Putamen (tissue), 1 donor: ENCODE measurements around the gene ETV4.

Experiments used
- DNase-seq: peaks from one replicate; pipeline ENCODE4 v3.0.0-alpha.2; 2016; ENCODE audit warnings: low spot score

ETV4 gene

DNA sequence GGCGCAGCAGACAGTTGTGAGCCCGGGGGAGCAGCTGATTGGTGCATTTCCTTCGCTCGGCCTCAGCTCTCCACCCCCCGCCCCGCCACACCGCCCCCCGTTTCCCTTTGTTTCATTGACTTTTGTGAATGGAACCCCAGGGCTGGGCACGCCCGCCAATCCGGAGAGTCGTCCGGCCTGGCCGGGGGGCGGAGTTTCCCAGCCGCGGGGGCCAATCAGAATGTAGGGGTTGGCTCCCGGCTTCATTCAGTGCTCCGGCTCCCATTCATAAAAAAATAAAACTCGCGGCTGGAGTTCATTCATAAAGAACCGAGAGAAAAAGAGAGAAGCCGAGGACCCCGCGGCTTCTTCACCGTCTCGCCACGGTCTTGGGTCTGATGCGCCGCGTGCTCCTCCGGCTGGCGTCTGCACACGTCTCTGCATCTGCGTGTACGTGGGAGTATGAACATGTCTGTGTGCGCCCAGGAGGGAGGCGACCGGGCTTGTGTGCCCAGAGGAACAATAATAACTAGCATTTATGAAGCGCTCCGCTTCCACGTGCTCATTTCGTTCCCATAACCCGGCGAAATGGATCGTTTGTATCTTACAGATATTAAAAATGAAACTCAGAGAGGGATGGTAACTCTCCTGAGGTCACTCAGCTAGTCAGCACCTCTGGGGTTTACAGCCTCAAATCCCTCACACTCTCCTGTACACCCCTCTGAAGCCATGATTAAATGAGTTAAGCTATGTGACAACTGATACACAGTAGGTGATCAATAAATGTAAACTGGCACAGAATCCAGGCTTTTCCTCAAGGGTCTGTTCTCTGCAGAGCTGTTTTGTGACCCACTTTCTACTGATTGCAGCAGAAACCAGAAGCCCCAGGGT is at the start of gene ETV4:
Gene ETV4, minus strand, starts transcription at position 22 of the 870 bp plus-strand sequence. CDS start 723 bp downstream, outside the sequence.
- peak; percentile 88 for DNase-seq

- DNase-seq: no peak
Observed at GRCh38 chr17:43595466-43595865, 49.3 kb upstream of the ETV4 start.

DNA sequence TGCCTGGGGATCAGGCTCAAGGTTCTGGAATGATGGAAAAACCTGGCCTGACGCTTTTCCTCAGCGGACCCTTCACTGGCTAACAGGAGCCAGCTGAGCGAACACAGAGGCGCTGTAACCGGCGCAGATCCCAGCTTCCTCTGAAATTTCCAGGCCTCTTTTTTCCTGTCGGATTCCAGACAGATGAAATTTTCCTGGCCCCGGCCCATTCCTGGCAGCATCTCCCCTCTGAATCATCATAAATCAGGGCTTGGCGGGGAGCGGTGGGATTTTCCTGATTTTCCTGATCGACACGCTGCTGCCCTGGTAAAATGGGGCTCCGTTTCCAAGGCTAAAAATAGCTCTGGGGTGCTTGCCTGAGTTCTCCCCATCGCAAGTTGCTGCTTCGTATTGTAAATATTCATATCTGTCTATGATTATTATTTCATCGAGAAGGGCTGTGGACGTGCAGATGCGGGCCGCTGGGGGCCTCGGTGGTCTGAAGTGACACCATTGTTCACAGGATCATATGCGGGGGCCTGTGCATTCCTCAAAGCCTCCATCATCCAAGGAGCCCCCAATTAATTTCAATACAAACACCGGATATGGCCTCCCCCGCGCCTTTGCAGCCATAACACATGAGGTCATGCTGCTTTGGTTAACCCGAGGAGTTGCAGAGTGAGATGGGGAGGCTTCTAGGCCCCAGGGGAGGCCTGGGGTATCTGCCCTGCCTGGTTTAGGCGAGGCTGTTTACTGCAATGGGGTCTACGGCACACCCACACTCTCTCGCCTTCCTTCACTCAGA is 45.8 kb upstream of the ETV4 start:
- DNase-seq: no peak

- DNase-seq: no peak
Observed at GRCh38 chr17:43591001-43591400, 44.9 kb upstream of the ETV4 start.

DNA sequence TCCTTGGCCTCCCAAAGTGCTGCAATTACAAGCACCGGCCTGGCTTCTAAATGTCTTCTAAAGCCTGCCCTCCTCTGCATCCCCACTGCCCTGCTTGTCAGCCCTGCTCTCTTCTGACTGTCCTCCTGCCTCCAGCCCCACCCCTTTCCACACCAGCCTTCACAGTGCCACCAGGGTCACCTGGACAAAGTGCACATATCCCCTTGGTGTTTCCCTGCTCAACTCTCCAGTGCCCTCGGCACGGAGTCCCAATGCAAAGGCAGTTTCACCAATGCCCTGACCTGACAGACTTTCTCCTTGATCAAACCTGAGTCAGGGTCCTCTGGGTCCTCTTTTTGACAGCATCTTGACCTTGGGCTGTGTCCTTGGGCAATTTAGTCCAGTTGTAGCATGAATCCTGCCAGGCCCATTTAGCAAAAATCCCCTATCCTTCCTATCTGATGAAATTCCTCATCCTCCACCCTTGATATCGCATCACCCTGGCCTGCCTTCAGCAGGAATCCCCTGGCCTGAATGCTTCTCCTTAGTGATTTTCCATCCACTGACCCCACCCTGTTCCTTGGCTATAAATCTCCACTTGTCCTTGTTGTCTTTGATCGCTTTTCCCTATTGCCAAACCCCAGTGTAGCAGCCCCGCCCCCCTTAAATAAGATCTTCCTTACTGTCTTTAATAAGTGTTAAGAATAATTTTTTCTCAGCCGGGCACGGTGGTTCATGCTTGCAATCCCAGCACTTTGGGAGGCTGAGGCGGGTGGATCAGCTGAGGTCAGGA is 42.7 kb upstream of the ETV4 start:
- no peak for DNase-seq

- no peak for DNase-seq
Observed at GRCh38 chr17:43588121-43588520, 42.0 kb upstream of the ETV4 start.

DNA sequence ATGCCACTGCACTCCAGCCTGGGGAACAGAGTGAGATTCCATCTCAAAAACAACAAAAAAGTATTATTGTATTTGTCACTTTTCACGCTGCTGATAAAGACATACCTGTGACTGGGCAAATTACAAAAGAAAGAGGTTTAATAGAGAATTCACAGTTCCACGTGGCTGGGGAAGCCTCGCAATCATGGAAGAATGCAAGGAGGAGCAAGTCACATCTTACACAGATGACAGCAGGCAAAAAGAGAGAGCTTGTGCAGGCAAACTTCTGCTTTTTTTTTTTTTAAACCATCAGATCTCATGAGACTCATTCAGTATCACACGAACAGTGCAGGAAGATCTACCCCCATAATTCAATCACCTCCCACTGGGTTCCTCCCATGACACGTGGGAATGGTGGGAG is 41.5 kb upstream of the ETV4 start:
- DNase-seq: no peak

DNA sequence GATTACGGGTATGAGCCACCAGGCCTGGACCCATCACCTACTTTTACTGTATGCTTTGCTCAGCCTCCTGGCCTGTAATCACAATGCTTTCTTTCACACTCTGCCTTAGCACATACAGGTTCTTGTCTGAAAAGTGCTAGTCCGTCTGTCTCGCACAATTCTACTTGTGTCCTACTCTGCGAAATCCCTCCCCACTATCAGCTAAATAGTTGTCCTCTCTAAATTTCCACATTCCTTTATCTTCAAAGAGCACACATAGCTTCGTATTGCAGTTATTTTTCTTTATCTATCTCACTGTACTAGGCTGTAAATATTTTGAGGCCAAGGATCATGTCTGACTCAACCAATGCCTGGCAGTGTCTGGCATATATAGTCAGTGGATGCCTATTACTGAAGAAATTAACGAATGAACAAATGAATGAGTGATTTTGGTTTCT is 38.5 kb upstream of the ETV4 start:
- DNase-seq: no peak

DNA sequence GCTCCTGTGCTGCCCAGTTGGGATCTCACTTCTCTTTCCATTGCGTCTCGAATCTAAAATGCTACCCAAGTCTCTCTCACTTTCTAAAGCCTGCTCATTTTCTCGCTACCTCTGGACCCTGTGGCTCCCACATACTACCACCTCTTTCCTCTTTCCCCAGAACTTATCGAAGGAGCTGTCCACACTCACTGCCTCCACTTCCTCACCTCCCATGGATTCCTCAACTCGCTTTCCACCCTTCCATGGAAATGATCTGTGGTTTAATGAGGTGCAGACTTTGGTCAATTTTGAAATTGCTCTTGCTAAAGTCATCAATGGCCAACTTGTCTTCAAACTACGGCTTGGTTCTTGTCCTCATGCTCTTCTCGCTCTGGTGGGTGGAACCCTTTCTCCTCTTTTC is 37.2 kb upstream of the ETV4 start:
- DNase-seq: no peak

- no peak for DNase-seq
Observed at GRCh38 chr17:43581613-43582012, 35.5 kb upstream of the ETV4 start.

- no peak for DNase-seq
Observed at GRCh38 chr17:43581130-43581529, 35.0 kb upstream of the ETV4 start.

GRCh38 chr17:43579566-43580140 is 33.5 kb upstream of the ETV4 start:
- DNase-seq: no peak

- DNase-seq: no peak
Observed at GRCh38 chr17:43578699-43579565, 32.8 kb upstream of the ETV4 start.

GRCh38 chr17:43578404-43578698 is 32.2 kb upstream of the ETV4 start:
- DNase-seq: no peak

DNA sequence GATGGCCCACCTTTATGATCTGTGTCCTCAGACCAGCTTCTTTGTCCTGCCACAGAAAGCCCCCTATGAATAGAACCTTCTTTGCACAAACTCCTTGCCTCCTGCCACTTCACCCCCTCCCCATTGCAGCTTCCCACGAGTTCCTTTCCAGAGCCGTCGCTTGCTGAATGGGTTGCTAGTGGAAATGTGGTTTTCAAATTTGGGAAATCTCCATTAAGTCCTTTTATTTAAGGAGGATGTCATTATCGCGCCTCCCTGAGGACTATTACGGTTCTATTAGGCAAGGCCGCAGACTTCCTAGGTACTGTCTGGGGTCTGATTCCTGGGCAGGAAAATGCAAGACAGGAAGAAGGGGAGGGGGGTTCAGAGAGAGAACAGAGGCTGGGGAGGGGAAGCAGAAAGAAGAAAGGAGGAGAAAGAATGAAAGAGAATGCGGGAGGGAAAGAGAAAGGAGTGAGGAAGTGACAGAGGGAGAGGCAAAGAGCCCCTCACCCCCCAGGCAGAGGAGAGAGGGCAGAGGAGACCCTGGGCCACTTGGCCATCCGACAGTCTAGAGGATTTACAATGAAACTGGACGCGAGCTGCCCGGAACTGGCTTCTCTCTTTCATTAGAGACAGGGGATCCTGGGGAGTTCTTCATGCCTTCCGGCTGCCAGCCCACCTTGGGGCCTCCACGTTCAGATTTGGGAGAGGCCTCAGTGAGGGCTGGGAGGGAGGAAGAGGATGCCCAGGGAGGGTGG is 31.7 kb upstream of the ETV4 start:
- DNase-seq: no peak

DNA sequence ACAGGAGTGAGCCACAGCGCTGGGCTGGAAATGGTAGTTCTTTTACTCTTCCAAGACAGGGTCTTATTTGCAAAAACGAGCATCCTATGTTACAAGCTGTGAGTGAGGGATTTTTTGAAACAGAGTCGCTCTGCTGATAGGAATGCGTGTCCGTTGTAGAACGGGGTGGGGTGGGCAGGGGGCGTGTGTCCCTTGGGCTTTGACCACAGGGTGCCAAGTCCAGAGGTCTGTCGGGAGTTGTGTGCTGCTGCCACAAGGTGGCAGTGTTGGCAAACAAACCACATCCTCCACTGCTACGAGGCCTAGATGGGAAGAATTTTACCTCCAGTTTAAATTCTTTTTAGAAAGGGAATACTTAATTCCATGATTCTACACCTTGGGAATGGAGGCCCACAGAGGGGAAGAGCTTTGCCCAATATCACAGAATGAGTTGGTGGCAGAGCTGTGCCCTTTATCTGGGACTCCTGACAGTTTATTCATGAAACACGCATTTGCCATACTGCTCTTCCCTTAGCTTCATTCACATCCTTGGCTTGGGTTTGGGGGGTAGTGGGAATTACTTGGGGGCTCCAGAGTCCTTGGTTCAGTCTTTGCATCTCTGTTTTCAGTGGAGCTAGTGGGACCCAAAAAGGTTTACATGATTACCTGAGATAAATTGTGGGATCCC is 30.6 kb upstream of the ETV4 start:
- DNase-seq: peak; percentile 59

DNA sequence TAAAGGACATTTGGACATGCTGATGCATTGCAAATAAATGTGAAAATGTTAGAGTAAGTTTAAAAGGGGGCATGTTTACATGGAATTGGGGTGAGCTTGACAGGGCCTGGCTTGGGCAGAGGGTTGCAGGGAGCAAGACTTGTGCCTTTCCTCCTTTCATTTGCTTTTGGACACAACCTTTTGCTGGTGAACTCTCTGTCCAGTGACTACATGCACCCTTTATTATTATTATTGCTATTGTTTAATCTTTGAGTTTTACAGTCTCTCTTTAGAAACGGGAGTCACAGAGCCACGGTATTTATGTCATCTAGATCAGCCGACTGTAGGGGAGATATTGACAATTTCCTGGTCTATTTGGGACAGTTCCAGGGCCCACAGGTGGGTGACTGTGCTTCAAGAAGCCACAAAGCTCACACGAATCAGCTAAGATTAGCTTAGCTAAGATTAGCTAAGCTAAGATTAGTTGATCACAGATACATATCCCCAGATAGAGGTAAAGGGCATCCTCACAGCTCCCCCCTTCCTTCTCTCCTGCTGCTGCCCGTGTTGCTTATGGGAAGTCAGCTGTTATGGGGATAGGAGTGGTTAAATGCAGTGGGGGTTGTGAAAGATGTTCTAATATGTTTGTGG is 28.9 kb upstream of the ETV4 start:
- DNase-seq: no peak

DNA sequence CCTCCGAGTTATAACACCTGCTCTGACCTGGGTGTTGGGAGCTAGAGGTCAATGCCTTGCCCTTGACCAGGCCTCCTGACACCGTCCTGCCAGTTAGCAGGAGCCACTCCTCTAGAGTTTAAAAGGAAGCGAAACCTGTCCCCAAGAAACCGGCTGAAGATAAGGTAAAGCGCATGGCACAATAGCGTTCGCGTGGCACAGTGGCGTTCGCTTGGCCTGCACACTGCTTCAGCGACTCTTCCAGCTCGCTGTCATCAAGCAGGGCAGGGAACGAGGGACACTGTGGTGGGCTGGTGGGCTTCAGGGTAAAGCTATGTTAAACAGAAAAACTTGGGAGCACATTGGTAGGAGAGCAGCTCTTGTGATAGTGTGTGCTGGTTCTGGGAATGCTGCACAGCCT is 28.2 kb upstream of the ETV4 start:
- DNase-seq: no peak

GRCh38 chr17:43573579-43574321 is 27.6 kb upstream of the ETV4 start:
- DNase-seq: no peak
